ENCODE measurements around the gene ATAT1. TPM values are rescaled to one million over a fixed set of nuclear protein-coding genes. Genes with fewer than 3 reads are reported as not detected.
"Not testable (repeated sequence)": the region's sequence is repeated elsewhere in the genome, so short reads cannot be mapped to it uniquely, and the experiment has no call there.

ATAT1 gene
- total and polyA plus RNA-seq, 8 donors: 3.0 to 11.6 (median 5.7) TPM; not detected in 1

DNA sequence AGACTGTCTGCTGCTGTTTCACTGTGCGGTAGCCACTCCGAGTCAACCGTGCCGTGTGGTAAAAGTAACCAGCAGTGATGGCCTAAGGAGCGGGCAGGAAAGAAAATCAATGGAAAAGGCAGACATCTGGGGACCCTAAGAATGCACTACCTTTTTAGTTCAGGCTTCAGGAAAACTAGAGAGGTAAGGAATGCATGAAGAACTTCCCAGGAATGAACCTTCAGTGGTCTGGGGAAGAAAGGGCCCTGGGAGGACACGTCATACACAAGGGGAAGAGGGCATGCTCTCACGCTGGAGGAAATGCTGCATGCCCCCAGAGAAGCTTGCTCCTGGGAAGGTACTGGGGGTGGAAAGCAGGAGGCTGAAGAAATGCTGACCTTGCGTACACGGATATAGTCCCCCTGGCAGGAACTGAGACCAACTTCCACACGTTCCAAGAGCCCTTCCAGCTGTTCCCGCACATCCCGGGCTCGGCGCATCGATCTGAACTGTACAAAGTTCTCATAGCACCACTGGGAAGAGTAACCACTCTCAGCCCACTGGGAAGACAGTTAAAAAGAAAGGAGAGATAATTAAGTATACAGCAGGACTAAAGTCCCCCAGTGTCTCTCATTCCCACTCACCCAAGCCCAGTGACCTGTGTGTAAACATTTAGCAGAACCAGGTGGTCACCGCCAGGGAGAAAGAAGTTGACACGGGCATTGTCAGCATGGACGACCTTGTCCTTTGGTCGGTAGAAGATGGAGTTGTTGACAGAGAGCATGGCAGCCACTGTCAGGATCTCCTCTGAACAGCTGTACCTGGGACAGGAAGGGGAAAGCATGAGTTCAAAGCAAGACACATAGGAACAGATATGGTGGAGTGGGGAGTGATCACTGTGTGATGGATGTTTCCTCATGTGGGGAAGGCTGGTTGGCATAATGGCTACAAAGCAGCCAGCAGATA lies 28.4 kb downstream of the ATAT1 start:
- Histone ChIP-seq H3K27ac (no peak overlapping the region), H3K9me3 (no peaks in the 10 kb centered on the region), H3K27me3 (no peaks in the 10 kb centered on the region), H3K4me3 (no peak overlapping the region), H3K4me1 (no peaks in the 10 kb centered on the region), H3K36me3 (peaks cover 87 to 100% (median 97%) of the 10 kb centered on the region in 4 donors)
- no peak for DNase-seq
- no peak for TF ChIP-seq POLR2A (IDR thresholded peaks at IDR 0.05)
- TF ChIP-seq, protein P1, sequence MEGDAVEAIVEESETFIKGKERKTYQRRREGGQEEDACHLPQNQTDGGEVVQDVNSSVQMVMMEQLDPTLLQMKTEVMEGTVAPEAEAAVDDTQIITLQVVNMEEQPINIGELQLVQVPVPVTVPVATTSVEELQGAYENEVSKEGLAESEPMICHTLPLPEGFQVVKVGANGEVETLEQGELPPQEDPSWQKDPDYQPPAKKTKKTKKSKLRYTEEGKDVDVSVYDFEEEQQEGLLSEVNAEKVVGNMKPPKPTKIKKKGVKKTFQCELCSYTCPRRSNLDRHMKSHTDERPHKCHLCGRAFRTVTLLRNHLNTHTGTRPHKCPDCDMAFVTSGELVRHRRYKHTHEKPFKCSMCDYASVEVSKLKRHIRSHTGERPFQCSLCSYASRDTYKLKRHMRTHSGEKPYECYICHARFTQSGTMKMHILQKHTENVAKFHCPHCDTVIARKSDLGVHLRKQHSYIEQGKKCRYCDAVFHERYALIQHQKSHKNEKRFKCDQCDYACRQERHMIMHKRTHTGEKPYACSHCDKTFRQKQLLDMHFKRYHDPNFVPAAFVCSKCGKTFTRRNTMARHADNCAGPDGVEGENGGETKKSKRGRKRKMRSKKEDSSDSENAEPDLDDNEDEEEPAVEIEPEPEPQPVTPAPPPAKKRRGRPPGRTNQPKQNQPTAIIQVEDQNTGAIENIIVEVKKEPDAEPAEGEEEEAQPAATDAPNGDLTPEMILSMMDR (IDR thresholded peaks at IDR 0.05): no peak
- TF ChIP-seq POLR2AphosphoS5 (IDR thresholded peaks at IDR 0.05): no peak
- TF ChIP-seq EP300 (IDR thresholded peaks at IDR 0.05): no peak
- 88 to 90% (median 89%) methylated on average over 19 of the region's 19 CpGs for WGBS, 5 donors
- intact Hi-C loops (cut with DNase I; ENCODE audit: low total_unique reads): no loop called here

DNA sequence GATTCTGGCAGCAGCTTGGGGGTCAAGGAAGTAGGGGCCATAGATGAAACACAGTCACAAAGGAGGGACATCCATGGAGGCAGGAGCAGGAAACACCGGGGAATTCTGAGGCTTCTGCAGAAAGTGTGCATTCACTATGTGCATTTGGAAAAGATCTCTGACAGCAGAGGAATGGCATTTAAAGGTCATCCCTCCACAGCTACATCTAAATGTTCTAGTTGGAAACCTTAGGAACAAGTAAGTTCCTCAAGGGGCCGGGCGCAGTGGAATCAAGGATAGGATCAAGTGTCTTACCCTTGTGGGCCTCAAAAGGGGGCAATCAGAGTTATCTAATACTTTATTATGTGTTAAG lies 29.0 kb downstream of the ATAT1 start:
- Histone ChIP-seq H3K36me3 (peaks cover 87 to 100% (median 100%) of the 10 kb centered on the region in 4 donors), H3K4me1 (no peaks in the 10 kb centered on the region), H3K27ac (no peak overlapping the region), H3K9me3 (no peaks in the 10 kb centered on the region), H3K27me3 (no peaks in the 10 kb centered on the region), H3K4me3 (no peak overlapping the region)
- 76 to 96% (median 93%) methylated on average over 3 of the region's 3 CpGs for WGBS, 5 donors
- TF ChIP-seq POLR2AphosphoS5 (IDR thresholded peaks at IDR 0.05) (no peak), POLR2A (IDR thresholded peaks at IDR 0.05) (no peak), EP300 (IDR thresholded peaks at IDR 0.05) (no peak)
- TF ChIP-seq, protein P1 (IDR thresholded peaks at IDR 0.05): no peak
- DNase-seq: no peak
- intact Hi-C loops (cut with DNase I; ENCODE audit: low total_unique reads): no loop called here

GRCh38 chr6:30656513-30656912 lies 29.8 kb downstream of the ATAT1 start:
- Histone ChIP-seq H3K27ac (no peak overlapping the region), H3K36me3 (peaks cover 88 to 100% (median 100%) of the 10 kb centered on the region in 4 donors), H3K4me1 (no peaks in the 10 kb centered on the region), H3K27me3 (no peaks in the 10 kb centered on the region), H3K9me3 (no peaks in the 10 kb centered on the region), H3K4me3 (no peak overlapping the region)
- no peak for DNase-seq
- intact Hi-C loops (cut with DNase I; ENCODE audit: low total_unique reads): no loop called here
- no peak for TF ChIP-seq POLR2A (IDR thresholded peaks at IDR 0.05)
- no peak for TF ChIP-seq EP300 (IDR thresholded peaks at IDR 0.05)
- TF ChIP-seq, protein P1 (IDR thresholded peaks at IDR 0.05): no peak
- no peak for TF ChIP-seq POLR2AphosphoS5 (IDR thresholded peaks at IDR 0.05)
- WGBS, 5 donors: 64 to 82% (median 74%) methylated on average over 7 of the region's 7 CpGs

- no peaks in the 10 kb centered on the region for H3K4me1 ChIP-seq
- intact Hi-C loops (cut with DNase I; ENCODE audit: low total_unique reads): no loop called here
- no peaks in the 10 kb centered on the region for H3K9me3 ChIP-seq
- peaks cover 88 to 100% (median 100%) of the 10 kb centered on the region in 4 donors for H3K36me3 ChIP-seq
- H3K27ac ChIP-seq: no peak overlapping the region
- no peak overlapping the region for H3K4me3 ChIP-seq
- TF ChIP-seq POLR2A (IDR thresholded peaks at IDR 0.05) (no peak), POLR2AphosphoS5 (IDR thresholded peaks at IDR 0.05) (no peak), EP300 (IDR thresholded peaks at IDR 0.05) (no peak)
- TF ChIP-seq, protein P1 (IDR thresholded peaks at IDR 0.05): no peak
- no peak for DNase-seq
- no peaks in the 10 kb centered on the region for H3K27me3 ChIP-seq
Measured at GRCh38 chr6:30657454-30657853, 30.8 kb downstream of the ATAT1 start.

GRCh38 chr6:30657922-30658321 lies 31.2 kb downstream of the ATAT1 start:
- H3K9me3 ChIP-seq; intact Hi-C loops (cut with DNase I; ENCODE audit: low total_unique reads); H3K4me3 ChIP-seq; H3K27me3 ChIP-seq; DNase-seq; H3K4me1 ChIP-seq; H3K27ac ChIP-seq: not testable (repeated sequence)
- peaks cover 88 to 100% (median 100%) of the 10 kb centered on the region in 4 donors for H3K36me3 ChIP-seq
- WGBS, 5 donors: 89 to 95% (median 94%) methylated on average over 5 of the region's 5 CpGs

All from stomach (tissue), 9 donors.